Endometrium (tissue), 2 donors: ENCODE results near the gene THY1.

Source experiments
- FAIRE-seq: peaks from 2 replicates; lab custom pipeline; 2012; peaks lifted over from hg19 to GRCh38; lab: Jason Lieb, UNC
- donor health status: control.
- donor health status: control.

THY1 gene

DNA sequence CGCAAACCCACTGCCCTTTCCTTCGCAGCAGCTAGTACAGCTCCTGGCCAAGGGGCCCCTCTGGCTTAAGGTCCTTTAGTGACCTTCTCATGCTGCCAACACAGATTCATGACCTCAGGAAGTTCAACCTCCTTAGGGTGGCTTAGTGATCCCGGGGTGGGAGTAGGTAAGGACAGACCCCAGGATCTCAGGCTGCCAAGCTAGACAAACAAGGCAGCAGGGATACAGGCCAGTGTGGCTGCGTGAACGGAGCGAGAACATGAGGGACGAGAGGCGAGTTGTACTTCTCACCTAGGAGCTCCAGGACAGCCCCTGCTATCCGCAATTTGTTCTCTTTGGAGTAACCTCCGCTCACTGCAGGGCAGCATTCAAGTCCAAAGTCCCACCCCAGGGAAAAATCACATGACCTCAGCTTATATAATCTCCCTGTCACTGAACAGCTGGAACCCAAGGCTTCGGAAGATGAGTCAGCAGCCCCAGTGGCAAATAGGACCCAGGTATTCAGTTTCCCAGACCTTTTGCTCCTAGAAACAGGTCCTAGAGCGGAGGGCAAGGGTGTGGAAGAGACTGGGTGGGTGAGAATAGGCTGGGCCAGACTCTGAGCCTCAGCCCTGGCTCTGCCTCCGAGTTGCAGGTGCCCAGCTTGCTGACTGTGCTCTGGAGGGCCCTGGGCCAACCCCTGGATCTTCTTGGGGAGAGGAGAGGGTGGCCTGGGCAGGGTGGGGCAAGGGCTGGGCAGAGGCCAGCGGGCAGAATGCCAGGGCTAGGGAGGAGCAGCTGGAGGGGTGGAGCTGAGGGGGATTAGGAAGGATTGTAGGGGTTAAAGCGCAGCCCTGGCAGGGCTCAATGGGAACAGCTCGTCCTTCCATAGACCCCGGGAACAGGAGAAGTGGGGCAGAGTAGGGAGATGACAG, 54.6 kb downstream of the THY1 start:
- no peak for FAIRE-seq

- no peak for FAIRE-seq
These were observed 55.3 kb downstream of the THY1 start for GRCh38 chr11:119367661-119368120.
